Mammary epithelial cell (primary cell): ENCODE measurements around the gene AIG1.

Source experiments
- EZH2 ChIP-seq: IDR thresholded peaks from 2 replicates; pipeline ENCODE4 v1.6.1; 2012; ENCODE audit warnings: low read length, inconsistent platforms, borderline replicate concordance
- TF ChIP-seq, protein P1 (sequence below), 2 donors: IDR thresholded peaks in 1 of 2; conservative IDR thresholded peaks in 1 of 2; 2 replicates each; pipeline ENCODE4 v1.5.1; 2011 to 2012; ENCODE audit warnings: inconsistent platforms in 2 of 2, low read length in 2 of 2, mild to moderate bottlenecking in 2 of 2, control low read depth in 1 of 2, low read depth in 1 of 2; ENCODE audit not compliant: insufficient read depth in 1 of 2; ENCODE audit errors: extremely low read depth in 1 of 2

DNA sequence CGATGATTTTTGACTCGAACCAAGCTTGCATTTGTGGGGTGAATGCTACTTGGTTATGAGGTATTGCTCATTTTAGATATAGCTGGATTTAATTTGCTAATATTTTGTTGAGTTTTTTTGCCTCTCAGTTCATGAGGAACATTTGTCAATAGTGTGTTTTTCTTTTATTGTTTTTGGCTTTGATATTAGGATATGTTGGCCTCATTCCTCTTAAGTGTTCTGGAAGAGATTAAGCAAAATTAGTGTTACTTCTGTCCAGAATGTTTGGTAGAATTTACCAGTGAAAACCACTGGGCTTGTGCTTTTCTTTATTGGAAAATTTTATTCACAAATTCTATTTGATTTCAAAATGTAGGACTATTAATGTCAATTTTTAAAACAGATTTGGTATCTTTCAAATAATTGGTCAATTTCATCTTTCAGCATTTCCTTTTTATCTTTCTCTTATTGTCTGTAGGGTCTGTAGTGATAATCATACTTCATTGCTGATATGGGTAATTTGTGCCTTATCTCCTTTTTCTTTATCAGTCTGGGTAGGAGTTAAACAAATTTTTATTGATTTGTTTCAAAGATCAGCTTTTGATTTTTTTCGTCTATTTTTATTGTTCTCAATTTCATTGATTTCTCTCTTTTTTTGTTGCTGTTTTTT lies 14.1 kb downstream of the AIG1 start:
- TF ChIP-seq, protein P1, sequence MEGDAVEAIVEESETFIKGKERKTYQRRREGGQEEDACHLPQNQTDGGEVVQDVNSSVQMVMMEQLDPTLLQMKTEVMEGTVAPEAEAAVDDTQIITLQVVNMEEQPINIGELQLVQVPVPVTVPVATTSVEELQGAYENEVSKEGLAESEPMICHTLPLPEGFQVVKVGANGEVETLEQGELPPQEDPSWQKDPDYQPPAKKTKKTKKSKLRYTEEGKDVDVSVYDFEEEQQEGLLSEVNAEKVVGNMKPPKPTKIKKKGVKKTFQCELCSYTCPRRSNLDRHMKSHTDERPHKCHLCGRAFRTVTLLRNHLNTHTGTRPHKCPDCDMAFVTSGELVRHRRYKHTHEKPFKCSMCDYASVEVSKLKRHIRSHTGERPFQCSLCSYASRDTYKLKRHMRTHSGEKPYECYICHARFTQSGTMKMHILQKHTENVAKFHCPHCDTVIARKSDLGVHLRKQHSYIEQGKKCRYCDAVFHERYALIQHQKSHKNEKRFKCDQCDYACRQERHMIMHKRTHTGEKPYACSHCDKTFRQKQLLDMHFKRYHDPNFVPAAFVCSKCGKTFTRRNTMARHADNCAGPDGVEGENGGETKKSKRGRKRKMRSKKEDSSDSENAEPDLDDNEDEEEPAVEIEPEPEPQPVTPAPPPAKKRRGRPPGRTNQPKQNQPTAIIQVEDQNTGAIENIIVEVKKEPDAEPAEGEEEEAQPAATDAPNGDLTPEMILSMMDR (conservative IDR thresholded peaks at IDR 0.05 in 1 of 2, IDR thresholded peaks at IDR 0.05 in 1 of 2; ENCODE audit: extremely low read depth in 1 of 2, insufficient read depth in 1 of 2, low read depth in 1 of 2, low read length in 2 of 2) = no peak
- no peak for TF ChIP-seq EZH2
